ENCODE results near the gene MEX3D.

Gene MEX3D

DNA sequence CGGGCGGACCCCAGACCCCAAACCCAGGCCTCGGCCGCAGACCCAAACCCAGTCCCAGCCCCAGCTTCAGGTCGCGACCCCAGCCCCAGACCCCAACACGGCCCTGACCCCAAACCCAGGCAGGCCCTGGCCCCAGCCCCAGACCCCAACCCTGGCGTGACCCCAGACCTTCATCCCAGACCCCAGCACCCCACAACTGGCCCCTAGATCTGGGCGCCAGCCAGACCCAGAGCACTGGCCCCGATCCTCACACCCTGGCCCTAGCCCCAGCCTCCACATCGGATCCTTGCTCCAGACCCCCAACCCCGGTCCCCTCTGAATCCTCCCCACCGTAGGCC, 17.1 kb upstream of the MEX3D start:
- TF ChIP-seq POLR2A (IDR thresholded peaks at IDR 0.05; ENCODE audit: low read depth, low read length), result no peak
- DNase-seq (ENCODE audit: insufficient read length, low spot score) (no peak), FAIRE-seq (no peak)

DNA sequence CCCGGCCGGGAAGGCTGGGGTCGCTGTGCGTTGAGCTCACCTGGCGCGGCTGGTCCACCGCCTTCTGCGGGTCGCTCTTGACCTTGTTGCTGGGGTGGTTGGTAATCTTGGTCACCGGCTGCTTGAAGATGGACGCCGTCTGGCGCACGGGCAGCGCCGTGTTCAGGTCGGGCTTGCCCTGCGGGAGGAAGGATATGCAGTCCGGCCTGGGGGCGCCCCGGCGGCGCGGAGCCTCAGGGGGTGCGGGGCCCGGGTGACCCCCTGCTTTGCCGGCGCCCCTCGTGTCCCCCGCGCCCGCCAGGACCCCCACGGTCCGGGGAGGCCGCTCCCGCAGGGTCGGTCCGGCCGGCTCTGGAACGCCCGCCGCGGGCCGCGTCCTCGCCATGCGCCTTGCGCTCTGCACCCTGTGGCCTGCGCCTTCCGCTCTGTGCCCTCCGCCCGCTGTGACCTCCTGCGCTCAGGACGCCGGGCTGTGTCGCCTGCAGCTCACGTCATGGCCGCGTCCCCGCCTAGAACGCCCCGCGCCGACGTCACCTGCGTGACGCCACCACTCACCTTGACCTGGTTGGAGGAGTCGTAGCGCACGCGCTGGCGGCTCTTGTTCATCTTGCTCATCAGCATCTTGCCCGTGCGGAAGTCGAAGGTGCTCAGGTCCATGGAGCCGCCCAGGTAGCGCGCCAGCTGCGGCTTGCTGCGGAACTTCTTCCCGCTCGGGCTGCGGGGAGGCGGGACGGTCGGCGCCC, 16.5 kb upstream of the MEX3D start:
- DNase-seq (ENCODE audit: insufficient read length, low spot score) (no peak), FAIRE-seq (no peak)
- no peak for TF ChIP-seq POLR2A (IDR thresholded peaks at IDR 0.05; ENCODE audit: low read depth, low read length)

GRCh38 chr19:1582201-1582600, 14.1 kb upstream of the MEX3D start:
- TF ChIP-seq POLR2A (IDR thresholded peaks at IDR 0.05; ENCODE audit: low read depth, low read length), result no peak
- no peak for FAIRE-seq
- DNase-seq (ENCODE audit: insufficient read length, low spot score), result no peak

GRCh38 chr19:1580957-1581356, 12.8 kb upstream of the MEX3D start:
- TF ChIP-seq POLR2A (IDR thresholded peaks at IDR 0.05; ENCODE audit: low read depth, low read length), result no peak
- FAIRE-seq (no peak), DNase-seq (ENCODE audit: insufficient read length, low spot score) (no peak)

GRCh38 chr19:1580382-1580781, 12.3 kb upstream of the MEX3D start:
- FAIRE-seq (no peak), DNase-seq (ENCODE audit: insufficient read length, low spot score) (no peak)
- no peak for TF ChIP-seq POLR2A (IDR thresholded peaks at IDR 0.05; ENCODE audit: low read depth, low read length)

- DNase-seq (ENCODE audit: insufficient read length, low spot score) (no peak), FAIRE-seq (no peak)
- TF ChIP-seq POLR2A (IDR thresholded peaks at IDR 0.05; ENCODE audit: low read depth, low read length), result no peak
These were observed 11.1 kb upstream of the MEX3D start for GRCh38 chr19:1579222-1579621.

DNA sequence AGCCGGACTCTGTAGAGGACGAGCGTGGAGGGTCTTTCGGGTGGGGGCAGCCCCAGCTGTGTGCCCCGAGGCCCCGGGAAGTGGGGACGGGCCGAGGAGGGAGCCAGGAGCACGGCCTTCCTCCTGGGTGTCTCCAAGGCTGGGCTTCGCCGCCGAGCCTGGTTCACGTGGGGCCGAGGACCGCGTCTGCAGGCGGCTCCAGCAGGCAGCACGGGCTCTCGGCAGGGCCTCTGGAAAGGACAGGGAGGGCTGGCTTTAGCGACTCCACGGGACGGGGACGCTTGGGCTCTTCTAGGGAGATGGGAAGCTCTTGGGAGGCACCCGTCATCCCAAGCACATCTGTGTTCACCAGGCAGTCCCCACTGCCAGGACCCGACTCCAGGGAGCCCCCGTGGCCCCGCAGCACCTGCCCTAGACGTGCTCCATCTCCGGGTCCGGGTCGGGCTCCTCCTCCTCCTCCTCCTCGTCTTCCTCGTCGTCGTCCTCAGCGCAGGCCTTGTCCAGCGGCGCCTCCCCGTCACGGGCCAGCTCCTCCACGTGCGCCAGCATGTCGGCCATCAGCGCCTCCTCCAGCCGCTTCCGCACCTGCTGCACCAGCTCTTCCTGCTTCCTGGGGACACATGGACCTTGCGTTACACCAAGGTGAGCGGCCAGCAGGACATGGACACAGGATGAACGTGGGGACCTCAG, 9.9 kb upstream of the MEX3D start:
- no peak for TF ChIP-seq POLR2A (IDR thresholded peaks at IDR 0.05; ENCODE audit: low read depth, low read length)
- DNase-seq (ENCODE audit: insufficient read length, low spot score), result no peak
- FAIRE-seq, result no peak

- FAIRE-seq (no peak), DNase-seq (ENCODE audit: insufficient read length, low spot score) (no peak)
- TF ChIP-seq POLR2A (IDR thresholded peaks at IDR 0.05; ENCODE audit: low read depth, low read length), result no peak
These were observed 9.2 kb upstream of the MEX3D start for GRCh38 chr19:1577090-1577928.

DNA sequence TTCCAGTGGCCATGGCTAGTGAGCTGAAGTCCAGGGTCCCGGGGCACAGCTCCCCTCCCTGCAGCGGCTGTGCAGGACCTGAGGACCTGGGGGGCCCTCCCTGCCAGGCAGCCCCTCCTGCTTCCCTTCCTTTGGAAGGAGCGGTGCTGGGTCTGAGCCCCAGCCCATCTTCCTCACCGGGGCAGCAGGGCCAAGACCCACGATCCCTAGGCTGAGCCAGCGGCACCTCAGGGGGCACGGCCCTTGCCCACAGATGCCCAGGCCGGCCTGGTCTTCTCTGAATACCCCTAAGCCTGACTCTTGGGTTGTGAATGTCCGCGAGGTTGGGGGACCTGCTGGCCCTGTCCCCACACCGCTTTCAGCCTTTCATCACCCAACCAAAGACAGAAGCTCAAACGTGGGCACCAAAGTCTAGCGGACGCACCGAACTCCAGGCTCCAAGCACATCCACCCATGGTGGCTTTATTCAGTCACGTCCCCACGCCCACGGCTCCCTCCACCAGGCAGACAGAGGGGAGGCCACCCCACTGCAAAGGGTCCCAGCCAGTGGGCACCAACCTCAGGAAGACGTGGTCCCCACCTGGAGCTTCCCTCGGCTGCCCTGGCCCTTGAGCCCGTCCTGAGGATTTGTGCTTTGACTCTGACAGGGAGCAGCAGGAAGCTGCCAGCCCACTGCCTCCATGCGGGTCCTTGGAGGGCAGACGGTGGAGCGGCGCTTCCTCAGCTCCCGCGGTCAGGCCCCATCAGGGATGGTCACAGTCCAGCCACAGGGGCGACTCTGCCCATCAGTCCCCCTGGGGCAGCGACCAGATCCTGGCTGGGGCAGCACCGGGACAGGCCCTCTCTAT, 8.3 kb upstream of the MEX3D start:
- DNase-seq (ENCODE audit: insufficient read length, low spot score), result no peak
- no peak for TF ChIP-seq POLR2A (IDR thresholded peaks at IDR 0.05; ENCODE audit: low read depth, low read length)
- no peak for FAIRE-seq

DNA sequence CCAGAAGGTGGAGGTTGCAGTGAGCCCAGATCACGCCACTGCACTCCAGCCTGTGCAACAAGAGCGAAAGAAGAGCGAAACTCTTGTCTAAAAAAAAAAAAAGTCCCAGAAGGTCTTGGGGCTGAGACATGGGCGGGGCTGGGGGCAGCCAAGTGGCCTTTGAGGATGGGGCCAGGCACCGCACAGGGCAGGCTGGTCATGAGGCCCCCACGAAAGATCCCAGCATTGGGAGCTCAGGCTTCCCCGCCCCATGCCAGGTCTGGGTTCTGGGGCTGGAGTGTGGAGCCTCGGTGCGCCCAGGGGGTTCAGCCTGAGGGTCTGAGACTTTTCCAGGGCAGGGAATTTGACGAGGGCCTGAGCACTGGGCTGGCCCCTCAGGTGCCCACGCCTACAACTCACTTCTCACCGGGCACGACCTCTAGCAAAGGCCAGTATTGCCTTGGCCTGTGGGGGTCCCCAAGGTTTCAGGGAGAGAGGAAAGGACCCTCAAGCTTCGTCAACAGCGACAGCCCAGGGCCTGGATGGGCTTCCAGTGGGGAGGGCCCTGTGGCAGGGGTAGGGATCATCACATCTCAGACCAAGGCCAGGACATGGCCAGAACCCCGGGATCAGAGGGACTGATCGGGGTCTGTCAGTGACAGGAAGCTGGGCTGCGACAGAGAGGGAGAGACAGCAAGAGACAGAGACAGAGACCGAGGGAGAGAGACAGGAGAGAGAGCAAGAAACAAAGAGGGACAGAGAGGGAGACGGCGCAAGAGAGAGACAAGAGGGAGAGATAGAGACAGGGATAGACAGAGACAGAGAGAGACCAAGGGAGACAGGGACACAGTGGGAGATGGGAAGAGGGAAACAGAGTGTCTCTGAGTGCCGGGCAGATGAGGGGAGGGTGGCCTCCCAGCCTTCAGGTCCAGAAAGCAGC, 7.5 kb upstream of the MEX3D start:
- no peak for TF ChIP-seq POLR2A (IDR thresholded peaks at IDR 0.05; ENCODE audit: low read depth, low read length)
- no peak for DNase-seq (ENCODE audit: insufficient read length, low spot score)
- FAIRE-seq, result no peak

- FAIRE-seq, result no peak
These were observed 6.4 kb upstream of the MEX3D start for GRCh38 chr19:1574354-1575136.

DNA sequence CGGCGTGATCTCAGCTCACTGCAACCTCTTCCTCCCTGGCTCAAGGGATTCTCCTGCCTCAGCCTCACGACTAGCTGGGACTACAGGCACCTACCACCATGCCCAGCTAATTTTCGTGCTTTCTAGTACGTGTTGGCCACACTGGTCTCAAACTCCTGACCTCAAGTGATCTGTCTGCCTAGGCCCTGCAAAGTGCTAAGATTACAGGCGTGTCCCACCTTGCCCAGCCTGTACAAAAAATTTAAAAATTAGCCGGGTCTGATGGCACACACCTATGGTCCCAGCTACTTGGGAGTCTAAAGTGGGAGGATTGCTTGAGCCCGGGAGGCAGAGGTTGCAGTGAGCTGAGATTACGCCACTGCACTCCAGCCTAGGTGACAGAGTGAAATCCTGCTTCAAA, 4.7 kb upstream of the MEX3D start:
- DNase-seq (ENCODE audit: insufficient read length, low spot score) (no peak), FAIRE-seq (no peak)
- no peak for TF ChIP-seq POLR2A (IDR thresholded peaks at IDR 0.05; ENCODE audit: low read depth, low read length)

More at GRCh38 chr19:1574354-1575136, 6.4 kb upstream of the MEX3D start:
- no peak for TF ChIP-seq POLR2A (IDR thresholded peaks at IDR 0.05; ENCODE audit: low read depth, low read length)
- DNase-seq (ENCODE audit: insufficient read length, low spot score), result no peak
